HG03457 (cell line): Measurements from ENCODE around the gene KDM5B.
"Not testable (repeated sequence)": the region's sequence is repeated elsewhere in the genome, so short reads cannot be mapped to it uniquely, and the experiment has no call there.

ENCODE experiments used
- ATAC-seq: cut with Tn5 transposase; IDR thresholded peaks from one replicate; pipeline ENCODE4 v1.9.1; 2021; ENCODE audit warnings: moderate number of reproducible peaks; ENCODE audit not compliant: unreplicated experiment

The KDM5B gene

GRCh38 chr1:202794051-202794740 is 14.0 kb downstream of the KDM5B start:
- no peak for ATAC-seq

GRCh38 chr1:202791077-202791747 is 17.0 kb downstream of the KDM5B start:
- ATAC-seq, result no peak

- no peak for ATAC-seq
Observed at GRCh38 chr1:202788800-202789199, 19.4 kb downstream of the KDM5B start.

GRCh38 chr1:202786804-202787203 is 21.4 kb downstream of the KDM5B start:
- no peak for ATAC-seq

- ATAC-seq, result no peak
Observed at GRCh38 chr1:202781180-202781579, 27.0 kb downstream of the KDM5B start.

- ATAC-seq, result no peak
Observed at GRCh38 chr1:202770135-202770534, 38.1 kb downstream of the KDM5B start.

GRCh38 chr1:202765721-202766120 is 42.5 kb downstream of the KDM5B start:
- no peak for ATAC-seq

- no peak for ATAC-seq
Observed at GRCh38 chr1:202762019-202762418, 46.2 kb downstream of the KDM5B start.

- no peak for ATAC-seq
Observed at GRCh38 chr1:202760589-202760988, 47.6 kb downstream of the KDM5B start.

GRCh38 chr1:202756391-202756790 is 51.8 kb downstream of the KDM5B start:
- no peak for ATAC-seq

- ATAC-seq, result no peak
Observed at GRCh38 chr1:202754293-202754692, 53.9 kb downstream of the KDM5B start.

- no peak for ATAC-seq
Observed at GRCh38 chr1:202752774-202753173, 55.4 kb downstream of the KDM5B start.

GRCh38 chr1:202750761-202751160 is 57.5 kb downstream of the KDM5B start:
- no peak for ATAC-seq

- no peak for ATAC-seq
Observed at GRCh38 chr1:202750024-202750423, 58.2 kb downstream of the KDM5B start.

- ATAC-seq, result no peak
Observed at GRCh38 chr1:202745323-202745888, 62.8 kb downstream of the KDM5B start.

GRCh38 chr1:202744770-202745169 is 63.5 kb downstream of the KDM5B start:
- ATAC-seq, result not testable (repeated sequence)

- ATAC-seq, result no peak
Observed at GRCh38 chr1:202742496-202742895, 65.7 kb downstream of the KDM5B start.

- no peak for ATAC-seq
Observed at GRCh38 chr1:202733251-202733650, 75.0 kb downstream of the KDM5B start.

- ATAC-seq, result no peak
Observed at GRCh38 chr1:202728951-202729350, 79.3 kb downstream of the KDM5B start.

- ATAC-seq, result no peak
Observed at GRCh38 chr1:202725526-202725925, 82.7 kb downstream of the KDM5B start.

- no peak for ATAC-seq
Observed at GRCh38 chr1:202723708-202724107, 84.5 kb downstream of the KDM5B start.

GRCh38 chr1:202723046-202723445 is 85.2 kb downstream of the KDM5B start:
- ATAC-seq, result not testable (repeated sequence)
